ENCODE measurements around the gene FLT3. TPM values are rescaled to one million over a fixed set of nuclear protein-coding genes. Genes with fewer than 3 reads are reported as not detected.
"Not testable (repeated sequence)": the region's sequence is repeated elsewhere in the genome, so short reads cannot be mapped to it uniquely, and the experiment has no call there.

FLT3 gene
- total and polyA plus RNA-seq, 3 donors from 2014 or later = 1.8 to 2.5 (median 2.4) TPM

DNA sequence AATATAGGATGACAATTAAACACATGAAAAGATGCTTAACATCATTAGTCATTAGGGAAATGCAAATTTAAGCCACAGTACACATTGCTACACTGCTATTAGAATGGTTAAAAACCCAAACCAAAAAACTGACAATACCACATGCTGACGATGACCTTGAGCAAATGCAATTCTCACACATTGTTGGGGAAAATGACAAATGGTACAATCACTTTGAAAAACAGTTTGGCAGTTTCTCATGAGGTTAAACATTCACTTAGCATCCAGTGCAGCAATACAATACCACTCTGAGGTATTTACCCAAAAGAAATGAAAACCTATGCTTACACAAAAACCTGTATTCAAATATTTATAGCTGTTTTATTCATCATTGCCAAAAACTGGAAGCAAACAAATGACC lies 11.3 kb downstream of the FLT3 start:
- no peaks in the 10 kb centered on the region for H3K4me1 ChIP-seq
- H3K4me3 ChIP-seq = no peak overlapping the region
- intact Hi-C loops (cut with DNase I; ENCODE audit: low total_unique reads) = no loop called here
- WGBS, 2 donors = 66 to 70% methylated on average over 1 of the region's 1 CpG
- no peaks in the 10 kb centered on the region for H3K27me3 ChIP-seq
- TF ChIP-seq CTCF (IDR thresholded peaks at IDR 0.05) (no peak), POLR2A (IDR thresholded peaks at IDR 0.05) (no peak)
- DNase-seq = no peak
- H3K27ac ChIP-seq = no peak overlapping the region
- H3K36me3 ChIP-seq (ENCODE audit: low read depth, missing control alignments) = no peaks in the 10 kb centered on the region
- H3K9me3 ChIP-seq = no peaks in the 10 kb centered on the region

DNA sequence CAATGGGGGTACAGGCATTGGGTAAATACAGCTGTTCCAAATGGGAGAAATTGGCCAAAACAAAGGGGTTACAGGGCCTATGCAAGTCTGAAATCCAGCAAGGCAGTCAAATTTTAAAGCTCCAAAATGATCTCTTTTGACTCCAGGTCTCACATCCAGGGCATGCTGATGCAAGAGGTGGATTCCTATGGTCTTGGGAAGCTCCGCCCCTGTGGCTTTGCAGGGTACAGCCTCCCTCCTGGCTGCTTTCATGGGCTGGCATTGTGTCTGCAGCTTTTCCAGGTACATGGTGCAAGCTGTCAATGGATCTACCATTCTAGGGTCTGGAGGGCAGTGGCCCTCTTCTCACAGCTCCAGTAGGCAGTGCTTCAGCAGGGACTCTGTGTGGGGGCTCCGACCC lies 22.6 kb downstream of the FLT3 start:
- intact Hi-C loops (cut with DNase I; ENCODE audit: low total_unique reads); H3K27ac ChIP-seq: not testable (repeated sequence)
- 94 to 96% methylated on average over 2 of the region's 2 CpGs for WGBS, 2 donors

DNA sequence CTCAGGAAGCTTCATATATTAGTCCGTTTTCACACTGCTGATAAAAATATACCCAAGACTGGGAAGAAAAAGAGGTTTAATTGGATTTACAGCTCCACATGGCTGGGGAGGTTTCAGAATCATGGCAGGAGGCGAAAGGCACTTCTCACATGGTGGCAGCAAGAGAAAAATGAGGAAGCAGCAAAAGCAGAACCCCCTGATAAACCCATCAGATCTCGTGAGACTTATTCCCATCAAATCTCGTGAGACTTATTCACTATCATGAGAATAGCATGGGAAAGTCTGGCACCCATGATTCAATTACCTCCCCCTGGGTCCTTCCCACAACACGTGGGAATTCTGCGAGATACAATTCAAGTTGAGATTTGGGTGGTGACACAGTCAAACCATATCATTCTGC lies 23.1 kb downstream of the FLT3 start:
- intact Hi-C loops (cut with DNase I; ENCODE audit: low total_unique reads) = no loop called here
- Histone ChIP-seq H3K9me3 (no peaks in the 10 kb centered on the region), H3K4me3 (no peak overlapping the region), H3K4me1 (no peaks in the 10 kb centered on the region), H3K27ac (no peak overlapping the region), H3K36me3 (ENCODE audit: low read depth, missing control alignments) (no peaks in the 10 kb centered on the region), H3K27me3 (no peaks in the 10 kb centered on the region)
- no peak for DNase-seq
- WGBS, 2 donors = 77 to 79% methylated on average over 6 of the region's 6 CpGs
- no peak for TF ChIP-seq CTCF (IDR thresholded peaks at IDR 0.05)

More for the DNA sequence above, 22.6 kb downstream of the FLT3 start:
- H3K4me1 ChIP-seq; H3K36me3 ChIP-seq (ENCODE audit: low read depth, missing control alignments); DNase-seq; H3K9me3 ChIP-seq; H3K4me3 ChIP-seq; H3K27me3 ChIP-seq: not testable (repeated sequence)

DNA sequence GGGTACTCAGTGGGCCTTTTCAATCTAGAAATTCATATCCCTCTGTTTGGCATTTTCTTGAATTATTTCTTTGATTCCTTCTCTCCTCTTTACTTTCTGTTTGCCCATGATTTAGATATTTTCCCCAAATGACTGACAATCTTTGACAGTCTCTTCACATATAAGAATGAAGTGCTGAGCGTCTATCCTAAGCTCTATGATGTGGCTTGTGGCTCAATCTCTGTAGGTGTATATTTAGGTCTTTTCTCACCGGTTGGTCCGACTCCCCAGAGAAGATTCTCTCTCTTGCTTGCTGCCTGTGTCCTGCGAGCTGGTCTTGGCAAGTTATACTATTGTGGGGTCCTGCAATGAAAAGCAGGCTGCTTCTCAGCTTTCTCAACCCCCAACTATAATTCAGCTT lies 29.0 kb downstream of the FLT3 start:
- TF ChIP-seq POLR2A (IDR thresholded peaks at IDR 0.05) (no peak), CTCF (IDR thresholded peaks at IDR 0.05) (no peak)
- Histone ChIP-seq H3K4me3 (no peak overlapping the region), H3K4me1 (no peaks in the 10 kb centered on the region), H3K27me3 (no peaks in the 10 kb centered on the region), H3K9me3 (no peaks in the 10 kb centered on the region), H3K27ac (no peak overlapping the region), H3K36me3 (ENCODE audit: low read depth, missing control alignments) (no peaks in the 10 kb centered on the region)
- 88 to 97% methylated on average over 4 of the region's 4 CpGs for WGBS, 2 donors
- intact Hi-C loops (cut with DNase I; ENCODE audit: low total_unique reads) = no loop called here
- no peak for DNase-seq

DNA sequence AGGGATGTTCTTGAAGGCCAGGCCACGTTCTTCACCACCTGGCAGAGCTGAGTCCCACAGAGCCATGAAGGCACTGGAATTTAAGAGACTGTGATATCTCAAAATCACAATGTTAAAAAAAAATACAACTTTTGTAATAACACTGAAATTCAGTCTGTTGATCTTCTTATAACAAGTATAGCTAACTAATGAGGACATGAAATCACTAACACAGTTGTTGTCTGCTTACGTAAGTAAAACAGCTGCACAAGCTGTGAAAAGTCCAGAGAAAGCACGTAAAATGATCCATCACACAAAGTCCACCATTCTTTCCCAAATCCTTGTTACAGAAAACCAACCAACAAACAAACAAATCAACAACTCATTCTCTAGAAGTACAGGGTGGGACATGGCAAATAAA lies 32.9 kb downstream of the FLT3 start:
- H3K27me3 ChIP-seq = no peaks in the 10 kb centered on the region
- TF ChIP-seq CTCF (IDR thresholded peaks at IDR 0.05) (no peak), POLR2A (IDR thresholded peaks at IDR 0.05) (no peak)
- 80 to 83% methylated on average over 3 of the region's 3 CpGs for WGBS, 2 donors
- H3K36me3 ChIP-seq (ENCODE audit: low read depth, missing control alignments) = no peaks in the 10 kb centered on the region
- H3K4me1 ChIP-seq = no peaks in the 10 kb centered on the region
- H3K4me3 ChIP-seq = no peak overlapping the region
- intact Hi-C loops (cut with DNase I; ENCODE audit: low total_unique reads) = no loop called here
- no peak overlapping the region for H3K27ac ChIP-seq
- no peak for DNase-seq
- no peaks in the 10 kb centered on the region for H3K9me3 ChIP-seq

Measured in testis (tissue), 3 donors.